HG03439 (cell line): ENCODE results near the gene ZNF366.

ENCODE experiments used
- ATAC-seq: cut with Tn5 transposase; IDR thresholded peaks from one replicate; pipeline ENCODE4 v1.9.1; 2021; ENCODE audit warnings: mild to moderate bottlenecking, moderate library complexity; ENCODE audit not compliant: unreplicated experiment

ZNF366 gene

GRCh38 chr5:72507231-72507906, at the start of gene ZNF366:
ZNF366 (minus strand) TSS chr5:72507410; CDS start chr5:72461496, 45,914 bp downstream.
- no peak for ATAC-seq

- no peak for ATAC-seq
These were observed 49.3 kb upstream of the ZNF366 start for GRCh38 chr5:72556351-72557166.

GRCh38 chr5:72555871-72556270, 48.7 kb upstream of the ZNF366 start:
- no peak for ATAC-seq

- no peak for ATAC-seq
These were observed 47.7 kb upstream of the ZNF366 start for GRCh38 chr5:72554897-72555296.

GRCh38 chr5:72552041-72552557, 44.9 kb upstream of the ZNF366 start:
- no peak for ATAC-seq

- ATAC-seq: no peak
These were observed 43.4 kb upstream of the ZNF366 start for GRCh38 chr5:72550595-72550994.

GRCh38 chr5:72543811-72544210, 36.6 kb upstream of the ZNF366 start:
- ATAC-seq: no peak

- ATAC-seq: no peak
These were observed 36.2 kb upstream of the ZNF366 start for GRCh38 chr5:72543365-72543764.

- no peak for ATAC-seq
These were observed 35.5 kb upstream of the ZNF366 start for GRCh38 chr5:72542695-72543094.

- ATAC-seq: no peak
These were observed 34.5 kb upstream of the ZNF366 start for GRCh38 chr5:72541501-72542225.

GRCh38 chr5:72540759-72541438, 33.7 kb upstream of the ZNF366 start:
- no peak for ATAC-seq

- no peak for ATAC-seq
These were observed 32.5 kb upstream of the ZNF366 start for GRCh38 chr5:72539726-72540125.

- ATAC-seq: no peak
These were observed 31.8 kb upstream of the ZNF366 start for GRCh38 chr5:72539038-72539437.

- ATAC-seq: no peak
These were observed 30.0 kb upstream of the ZNF366 start for GRCh38 chr5:72537166-72537565.

- no peak for ATAC-seq
These were observed 24.4 kb upstream of the ZNF366 start for GRCh38 chr5:72531496-72532190.

- ATAC-seq: no peak
These were observed 23.0 kb upstream of the ZNF366 start for GRCh38 chr5:72530196-72530595.

GRCh38 chr5:72529383-72529782, 22.2 kb upstream of the ZNF366 start:
- ATAC-seq: no peak

- ATAC-seq: no peak
These were observed 18.6 kb upstream of the ZNF366 start for GRCh38 chr5:72525816-72526215.

GRCh38 chr5:72523960-72524582, 16.9 kb upstream of the ZNF366 start:
- ATAC-seq: no peak

- ATAC-seq: no peak
These were observed 15.4 kb upstream of the ZNF366 start for GRCh38 chr5:72522607-72523006.
